ENCODE measurements around the gene NAXE.

The NAXE gene

DNA sequence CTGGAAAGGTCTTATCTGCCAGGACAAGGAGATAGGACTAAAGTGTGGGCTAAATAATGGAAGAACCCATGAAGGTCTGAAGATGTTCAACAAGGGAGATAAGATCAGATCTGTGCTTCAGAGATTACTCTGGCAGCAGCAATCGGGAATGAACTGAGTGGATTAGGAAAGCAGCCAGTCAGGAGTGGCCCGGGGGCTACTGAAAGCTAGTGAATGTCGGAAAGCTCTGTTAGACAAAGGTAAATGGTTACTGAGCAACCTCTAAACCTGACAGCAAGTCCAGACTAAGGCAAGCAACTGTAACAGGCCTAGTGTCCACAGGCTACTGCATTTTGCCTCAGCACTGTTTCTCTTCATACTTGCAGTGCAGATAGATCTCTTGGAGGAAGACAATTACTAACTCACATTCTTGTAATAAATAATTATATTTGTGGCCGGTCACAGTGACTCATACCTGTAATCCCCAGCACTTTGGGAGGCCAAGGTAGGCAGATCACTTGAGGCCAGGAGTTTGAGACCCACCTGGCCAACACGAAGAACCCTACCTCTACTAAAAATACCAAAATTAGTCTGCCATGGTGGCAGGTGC, 31.7 kb upstream of the NAXE start:
- Histone ChIP-seq H4K20me1 (ENCODE audit: insufficient read depth, low read length) (no peaks in the 10 kb centered on the region), H3K9ac (ENCODE audit: low read depth, low read length) (no peak overlapping the region), H3K4me2 (ENCODE audit: insufficient read depth, low read length) (no peak overlapping the region), H3K27me3 (ENCODE audit: insufficient read depth, low read length, poor library complexity) (no peaks in the 10 kb centered on the region), H3K4me1 (ENCODE audit: insufficient read depth, low read length) (no peaks in the 10 kb centered on the region), H2AFZ (ENCODE audit: low read depth, low read length) (no peak overlapping the region), H3K36me3 (ENCODE audit: insufficient read depth, low read length) (peaks cover 71% of the 10 kb centered on the region), H3K79me2 (ENCODE audit: insufficient read depth, low read length) (no peaks in the 10 kb centered on the region), H3K9me3 (ENCODE audit: insufficient read depth, low read length, severe bottlenecking) (no peaks in the 10 kb centered on the region), H3K4me3 (ENCODE audit: low read depth in 1 of 2, low read length in 2 of 2) (no peak overlapping the region), H3K27ac (ENCODE audit: low read length) (no peak overlapping the region)
- no peak for TF ChIP-seq EZH2 (IDR thresholded peaks at IDR 0.05; ENCODE audit: borderline replicate concordance, low read depth, low read length, severe bottlenecking)
- TF ChIP-seq, protein P1, sequence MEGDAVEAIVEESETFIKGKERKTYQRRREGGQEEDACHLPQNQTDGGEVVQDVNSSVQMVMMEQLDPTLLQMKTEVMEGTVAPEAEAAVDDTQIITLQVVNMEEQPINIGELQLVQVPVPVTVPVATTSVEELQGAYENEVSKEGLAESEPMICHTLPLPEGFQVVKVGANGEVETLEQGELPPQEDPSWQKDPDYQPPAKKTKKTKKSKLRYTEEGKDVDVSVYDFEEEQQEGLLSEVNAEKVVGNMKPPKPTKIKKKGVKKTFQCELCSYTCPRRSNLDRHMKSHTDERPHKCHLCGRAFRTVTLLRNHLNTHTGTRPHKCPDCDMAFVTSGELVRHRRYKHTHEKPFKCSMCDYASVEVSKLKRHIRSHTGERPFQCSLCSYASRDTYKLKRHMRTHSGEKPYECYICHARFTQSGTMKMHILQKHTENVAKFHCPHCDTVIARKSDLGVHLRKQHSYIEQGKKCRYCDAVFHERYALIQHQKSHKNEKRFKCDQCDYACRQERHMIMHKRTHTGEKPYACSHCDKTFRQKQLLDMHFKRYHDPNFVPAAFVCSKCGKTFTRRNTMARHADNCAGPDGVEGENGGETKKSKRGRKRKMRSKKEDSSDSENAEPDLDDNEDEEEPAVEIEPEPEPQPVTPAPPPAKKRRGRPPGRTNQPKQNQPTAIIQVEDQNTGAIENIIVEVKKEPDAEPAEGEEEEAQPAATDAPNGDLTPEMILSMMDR (IDR thresholded peaks at IDR 0.05; ENCODE audit: borderline replicate concordance, extremely low read depth, low read length, poor library complexity, severe bottlenecking), result no peak
- ATAC-seq (ENCODE audit: insufficient read depth, low read depth), result no peak
- no peak for DNase-seq

DNA sequence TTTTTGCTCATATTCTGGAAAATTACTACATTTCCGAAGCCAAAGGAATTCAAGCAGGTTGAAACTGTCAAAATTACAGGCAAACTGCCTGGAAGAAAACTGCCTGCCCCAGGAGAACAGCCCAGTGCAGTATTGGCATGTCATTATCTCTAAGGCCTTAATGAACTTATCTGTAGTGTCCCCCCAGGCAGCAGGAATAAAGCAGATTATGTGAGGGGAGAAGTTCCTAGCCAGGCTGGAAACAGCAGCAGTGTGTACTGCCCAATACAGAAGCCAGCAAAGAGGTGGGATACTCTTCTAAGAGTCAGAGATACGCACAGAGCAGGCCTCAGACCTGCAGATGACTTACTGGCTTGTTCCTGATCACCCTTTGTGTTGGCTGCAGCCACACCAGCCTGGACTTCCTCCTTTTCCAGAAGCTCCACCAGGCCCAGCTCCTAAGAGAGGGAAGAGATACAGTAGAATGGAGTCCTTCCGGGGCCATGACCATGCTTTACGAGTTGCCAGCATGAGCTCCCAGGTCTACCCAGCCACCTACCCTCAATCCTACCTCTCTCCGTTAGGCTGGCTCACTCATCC, 30.9 kb upstream of the NAXE start:
- H3K27me3 ChIP-seq (ENCODE audit: insufficient read depth, low read length, poor library complexity), result no peaks in the 10 kb centered on the region
- no peak overlapping the region for H3K9ac ChIP-seq (ENCODE audit: low read depth, low read length)
- no peaks in the 10 kb centered on the region for H3K79me2 ChIP-seq (ENCODE audit: insufficient read depth, low read length)
- TF ChIP-seq EZH2 (IDR thresholded peaks at IDR 0.05; ENCODE audit: borderline replicate concordance, low read depth, low read length, severe bottlenecking), result no peak
- TF ChIP-seq, protein P1 (IDR thresholded peaks at IDR 0.05; ENCODE audit: borderline replicate concordance, extremely low read depth, low read length, poor library complexity, severe bottlenecking), result no peak
- peaks cover 72% of the 10 kb centered on the region for H3K36me3 ChIP-seq (ENCODE audit: insufficient read depth, low read length)
- no peaks in the 10 kb centered on the region for H3K4me1 ChIP-seq (ENCODE audit: insufficient read depth, low read length)
- no peaks in the 10 kb centered on the region for H3K9me3 ChIP-seq (ENCODE audit: insufficient read depth, low read length, severe bottlenecking)
- H2AFZ ChIP-seq (ENCODE audit: low read depth, low read length), result no peak overlapping the region
- no peak overlapping the region for H3K4me3 ChIP-seq (ENCODE audit: low read depth in 1 of 2, low read length in 2 of 2)
- H4K20me1 ChIP-seq (ENCODE audit: insufficient read depth, low read length), result no peaks in the 10 kb centered on the region
- H3K4me2 ChIP-seq (ENCODE audit: insufficient read depth, low read length), result no peak overlapping the region
- H3K27ac ChIP-seq (ENCODE audit: low read length), result no peak overlapping the region
- ATAC-seq (ENCODE audit: insufficient read depth, low read depth) (no peak), DNase-seq (no peak)

DNA sequence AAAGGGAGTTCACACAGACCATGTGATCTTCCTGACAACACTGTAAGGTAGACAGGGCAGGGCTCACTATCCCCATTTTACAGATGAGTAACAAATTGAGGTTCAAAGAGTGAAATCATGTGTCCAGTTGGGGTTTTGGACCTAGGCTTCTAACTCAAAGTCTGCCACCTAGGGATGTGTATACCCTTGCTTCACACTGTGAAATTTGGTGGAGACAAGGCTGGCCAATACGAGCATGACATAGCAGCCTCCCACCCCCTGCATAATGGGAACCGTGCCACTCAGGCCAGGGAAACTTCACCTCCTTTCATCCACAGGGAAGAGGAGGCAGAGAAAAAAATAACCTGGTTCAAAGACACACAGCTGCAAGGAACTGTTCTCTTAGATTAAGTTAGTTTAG, 26.1 kb upstream of the NAXE start:
- H3K4me1 ChIP-seq (ENCODE audit: insufficient read depth, low read length), result no peaks in the 10 kb centered on the region
- DNase-seq (no peak), ATAC-seq (ENCODE audit: insufficient read depth, low read depth) (no peak)
- H3K9ac ChIP-seq (ENCODE audit: low read depth, low read length), result no peak overlapping the region
- no peaks in the 10 kb centered on the region for H3K9me3 ChIP-seq (ENCODE audit: insufficient read depth, low read length, severe bottlenecking)
- no peak overlapping the region for H2AFZ ChIP-seq (ENCODE audit: low read depth, low read length)
- H3K36me3 ChIP-seq (ENCODE audit: insufficient read depth, low read length), result peaks cover 66% of the 10 kb centered on the region
- H4K20me1 ChIP-seq (ENCODE audit: insufficient read depth, low read length), result no peaks in the 10 kb centered on the region
- H3K4me2 ChIP-seq (ENCODE audit: insufficient read depth, low read length), result no peak overlapping the region
- H3K27ac ChIP-seq (ENCODE audit: low read length), result no peak overlapping the region
- 0 out of 2 replicates have a peak, but pooled peaks cover 4% of the 10 kb centered on the region for H3K79me2 ChIP-seq (ENCODE audit: insufficient read depth, low read length)
- no peak for TF ChIP-seq EZH2 (IDR thresholded peaks at IDR 0.05; ENCODE audit: borderline replicate concordance, low read depth, low read length, severe bottlenecking)
- no peaks in the 10 kb centered on the region for H3K27me3 ChIP-seq (ENCODE audit: insufficient read depth, low read length, poor library complexity)
- H3K4me3 ChIP-seq (ENCODE audit: low read depth in 1 of 2, low read length in 2 of 2), result no peak overlapping the region

DNA sequence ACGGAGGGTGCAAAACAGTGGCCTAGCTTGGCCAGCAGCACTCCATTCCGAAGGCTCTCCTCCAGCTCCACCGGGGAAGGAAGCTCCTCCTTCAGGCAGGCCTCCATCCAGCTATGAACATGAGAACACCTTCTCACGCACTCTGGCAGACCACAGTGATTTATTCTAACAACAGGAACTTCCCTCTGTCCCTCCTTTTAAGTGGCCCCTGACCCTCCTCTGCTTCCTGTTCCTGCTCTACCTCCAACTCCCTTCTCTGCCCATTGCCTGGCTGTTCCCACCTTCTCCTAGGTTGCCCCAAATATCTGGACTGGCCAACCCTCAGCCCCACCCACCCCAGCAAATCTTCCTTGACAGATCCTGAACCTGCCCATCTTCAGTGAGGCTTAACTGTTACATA, 25.1 kb upstream of the NAXE start:
- H3K79me2 ChIP-seq (ENCODE audit: insufficient read depth, low read length), result peaks cover 12% of the 10 kb centered on the region
- no peaks in the 10 kb centered on the region for H4K20me1 ChIP-seq (ENCODE audit: insufficient read depth, low read length)
- peaks cover 59% of the 10 kb centered on the region for H3K36me3 ChIP-seq (ENCODE audit: insufficient read depth, low read length)
- no peak overlapping the region for H2AFZ ChIP-seq (ENCODE audit: low read depth, low read length)
- ATAC-seq (ENCODE audit: insufficient read depth, low read depth) (no peak), DNase-seq (no peak)
- H3K4me1 ChIP-seq (ENCODE audit: insufficient read depth, low read length), result peaks cover 8% of the 10 kb centered on the region
- no peak overlapping the region for H3K4me3 ChIP-seq (ENCODE audit: low read depth in 1 of 2, low read length in 2 of 2)
- no peak overlapping the region for H3K9ac ChIP-seq (ENCODE audit: low read depth, low read length)
- no peak overlapping the region for H3K4me2 ChIP-seq (ENCODE audit: insufficient read depth, low read length)
- TF ChIP-seq EZH2 (IDR thresholded peaks at IDR 0.05; ENCODE audit: borderline replicate concordance, low read depth, low read length, severe bottlenecking), result no peak
- TF ChIP-seq, protein P1 (IDR thresholded peaks at IDR 0.05; ENCODE audit: borderline replicate concordance, extremely low read depth, low read length, poor library complexity, severe bottlenecking), result no peak
- H3K27me3 ChIP-seq (ENCODE audit: insufficient read depth, low read length, poor library complexity), result no peaks in the 10 kb centered on the region
- no peaks in the 10 kb centered on the region for H3K9me3 ChIP-seq (ENCODE audit: insufficient read depth, low read length, severe bottlenecking)
- H3K27ac ChIP-seq (ENCODE audit: low read length), result no peak overlapping the region
